ENCODE data around the gene PLXNC1.

Gene PLXNC1

DNA sequence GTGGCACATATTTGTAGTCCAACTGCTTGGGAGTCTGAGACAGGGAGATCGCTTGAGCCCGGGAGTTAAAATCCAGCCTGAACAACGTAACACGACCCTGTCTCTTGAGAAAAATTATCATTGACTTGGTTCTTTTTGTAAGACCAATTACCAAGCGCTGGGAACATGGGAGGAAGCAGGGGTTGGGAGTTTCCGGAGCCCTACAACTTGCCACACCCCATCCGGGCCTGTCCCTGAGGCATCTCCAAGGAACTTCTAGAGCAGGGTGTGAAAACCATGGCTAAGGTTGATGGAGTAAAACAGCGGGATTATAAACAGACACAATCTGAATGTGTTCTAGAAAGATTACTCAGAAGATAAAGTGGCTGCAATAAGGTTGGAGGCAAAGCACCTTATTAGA, 10.3 kb downstream of the PLXNC1 start:
- H3K4me3 ChIP-seq (ENCODE audit: low read depth, low read length) = no peak overlapping the region
- no peak overlapping the region for H3K9ac ChIP-seq (ENCODE audit: low read depth, low read length)
- no peaks in the 10 kb centered on the region; the same call in 1 of the 2 replicates for H3K4me1 ChIP-seq (ENCODE audit: control insufficient read depth, insufficient read depth, low read length)
- peaks cover 84% of the 10 kb centered on the region for H3K27me3 ChIP-seq (ENCODE audit: control insufficient read depth, insufficient read depth, low read length)
- H3K9me3 ChIP-seq (ENCODE audit: control insufficient read depth, insufficient read depth, low read length) = no peaks in the 10 kb centered on the region
- no peak overlapping the region for H3K27ac ChIP-seq (ENCODE audit: low read depth, low read length)
- no peaks in the 10 kb centered on the region for H3K36me3 ChIP-seq (ENCODE audit: control insufficient read depth, insufficient read depth, low read length)

DNA sequence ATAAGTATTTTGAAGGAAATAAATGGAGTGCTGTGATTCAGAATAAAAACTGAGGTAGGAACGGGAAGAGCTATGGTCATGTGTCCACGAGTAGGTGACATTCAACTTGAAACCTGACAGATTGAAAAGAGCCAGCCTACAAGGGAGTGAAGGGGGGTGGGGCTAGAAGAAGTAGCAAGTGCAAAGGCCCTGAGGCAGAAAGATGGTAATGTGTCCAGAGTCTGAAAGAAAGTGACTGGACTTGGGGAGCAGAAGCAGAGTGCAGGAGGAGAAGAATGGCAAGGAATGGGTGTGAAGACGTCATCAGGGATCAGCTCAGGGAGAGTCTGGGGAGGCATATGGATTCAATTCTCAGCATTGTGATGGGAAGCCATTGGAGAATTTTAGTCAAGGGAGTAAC, 13.7 kb downstream of the PLXNC1 start:
- no peaks in the 10 kb centered on the region for H3K9me3 ChIP-seq (ENCODE audit: control insufficient read depth, insufficient read depth, low read length)
- no peaks in the 10 kb centered on the region for H3K36me3 ChIP-seq (ENCODE audit: control insufficient read depth, insufficient read depth, low read length)
- H3K4me3 ChIP-seq (ENCODE audit: low read depth, low read length) = no peak overlapping the region
- no peak overlapping the region for H3K27ac ChIP-seq (ENCODE audit: low read depth, low read length)
- no peak overlapping the region for H3K9ac ChIP-seq (ENCODE audit: low read depth, low read length)
- H3K4me1 ChIP-seq (ENCODE audit: control insufficient read depth, insufficient read depth, low read length) = peaks cover 24% of the 10 kb centered on the region
- H3K27me3 ChIP-seq (ENCODE audit: control insufficient read depth, insufficient read depth, low read length) = peaks cover 85% of the 10 kb centered on the region

DNA sequence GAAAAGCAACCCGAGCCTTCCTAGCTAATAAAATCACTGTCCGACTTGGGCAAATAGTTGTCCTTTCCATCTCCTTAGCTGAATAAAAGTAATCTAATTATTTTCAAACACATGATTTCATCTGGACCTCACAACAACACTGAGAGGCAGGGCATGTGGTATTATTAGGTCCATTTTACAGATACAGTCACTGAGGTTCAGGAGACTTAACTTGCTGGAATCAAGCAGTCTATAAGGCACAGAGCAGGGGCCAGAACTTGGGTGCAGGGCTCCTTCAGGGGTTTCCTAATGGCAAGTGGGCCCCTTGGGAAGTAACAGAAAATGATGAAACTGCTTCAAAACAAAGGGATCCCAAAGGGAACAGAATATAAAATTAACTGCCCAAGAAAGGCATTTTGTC, 15.5 kb downstream of the PLXNC1 start:
- Histone ChIP-seq H3K4me1 (ENCODE audit: control insufficient read depth, insufficient read depth, low read length) (peaks cover 24% of the 10 kb centered on the region), H3K27ac (ENCODE audit: low read depth, low read length) (no peak overlapping the region), H3K9ac (ENCODE audit: low read depth, low read length) (no peak overlapping the region), H3K4me3 (ENCODE audit: low read depth, low read length) (no peak overlapping the region), H3K9me3 (ENCODE audit: control insufficient read depth, insufficient read depth, low read length) (no peaks in the 10 kb centered on the region), H3K27me3 (ENCODE audit: control insufficient read depth, insufficient read depth, low read length) (peaks cover 89% of the 10 kb centered on the region), H3K36me3 (ENCODE audit: control insufficient read depth, insufficient read depth, low read length) (no peaks in the 10 kb centered on the region)

DNA sequence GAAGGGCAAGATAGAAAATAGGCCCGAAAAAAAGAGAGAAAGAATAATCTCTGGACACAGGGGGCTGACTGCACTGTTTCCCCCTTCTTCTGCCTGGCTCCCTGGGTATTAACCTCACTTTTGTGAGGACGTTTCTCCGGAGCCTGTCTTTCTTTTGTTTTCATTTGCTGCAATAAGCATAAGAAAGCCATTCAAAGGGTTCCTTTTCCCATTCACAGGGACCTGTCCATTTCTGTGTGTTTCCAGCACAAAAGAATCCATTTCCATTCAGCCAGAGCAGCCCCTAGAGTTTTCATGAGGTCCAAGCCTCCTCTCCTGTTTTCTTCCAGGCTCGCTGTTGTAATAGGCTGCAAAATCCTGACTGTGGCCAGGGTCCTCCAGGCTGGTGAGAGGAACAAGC, 16.8 kb downstream of the PLXNC1 start:
- Histone ChIP-seq H3K4me1 (ENCODE audit: control insufficient read depth, insufficient read depth, low read length) (peaks cover 30% of the 10 kb centered on the region), H3K27me3 (ENCODE audit: control insufficient read depth, insufficient read depth, low read length) (peaks cover 90% of the 10 kb centered on the region), H3K9me3 (ENCODE audit: control insufficient read depth, insufficient read depth, low read length) (no peaks in the 10 kb centered on the region), H3K9ac (ENCODE audit: low read depth, low read length) (no peak overlapping the region), H3K4me3 (ENCODE audit: low read depth, low read length) (0 out of 2 replicates have a peak overlapping the region, but pooled peaks have one; percentile 11), H3K36me3 (ENCODE audit: control insufficient read depth, insufficient read depth, low read length) (no peaks in the 10 kb centered on the region), H3K27ac (ENCODE audit: low read depth, low read length) (peak overlapping the region; percentile 30)

DNA sequence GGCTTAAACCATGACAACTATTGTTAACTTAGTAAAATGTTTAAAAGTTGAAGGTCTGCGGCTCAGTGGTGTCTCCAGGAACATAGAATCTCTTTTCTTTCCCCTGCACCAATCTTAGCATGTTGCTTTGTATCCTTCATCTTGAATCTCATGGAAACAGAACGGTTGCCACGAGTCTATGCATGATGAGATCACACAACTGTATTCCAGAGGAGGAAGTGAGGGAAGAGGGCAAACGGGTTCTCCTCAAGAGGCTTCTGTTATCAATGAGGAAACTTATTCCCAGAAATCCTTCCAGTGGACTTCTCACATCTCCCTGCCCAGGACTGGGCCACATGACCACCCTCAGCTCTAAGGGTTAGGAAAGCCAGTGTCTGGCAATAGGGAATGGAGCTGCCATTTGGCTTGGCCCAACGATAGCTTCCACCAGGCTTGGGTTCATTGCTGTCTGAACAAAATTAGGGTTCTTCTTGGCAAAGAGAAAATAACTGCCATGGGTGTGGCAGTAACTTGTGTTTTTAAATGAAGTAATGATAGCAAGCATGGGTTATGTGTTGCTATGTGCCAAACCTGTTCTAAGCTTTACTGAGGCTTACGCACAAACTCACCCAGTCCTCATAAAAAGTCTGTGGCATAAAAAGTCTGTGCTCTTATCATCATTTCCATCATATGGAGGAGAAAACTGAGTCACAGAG, 17.4 kb downstream of the PLXNC1 start:
- Histone ChIP-seq H3K9me3 (ENCODE audit: control insufficient read depth, insufficient read depth, low read length) (no peaks in the 10 kb centered on the region), H3K4me1 (ENCODE audit: control insufficient read depth, insufficient read depth, low read length) (peaks cover 31% of the 10 kb centered on the region), H3K27ac (ENCODE audit: low read depth, low read length) (no peak overlapping the region), H3K9ac (ENCODE audit: low read depth, low read length) (no peak overlapping the region), H3K27me3 (ENCODE audit: control insufficient read depth, insufficient read depth, low read length) (peaks cover 93% of the 10 kb centered on the region), H3K4me3 (ENCODE audit: low read depth, low read length) (0 out of 2 replicates have a peak overlapping the region, but pooled peaks have one; percentile 11), H3K36me3 (ENCODE audit: control insufficient read depth, insufficient read depth, low read length) (no peaks in the 10 kb centered on the region)

DNA sequence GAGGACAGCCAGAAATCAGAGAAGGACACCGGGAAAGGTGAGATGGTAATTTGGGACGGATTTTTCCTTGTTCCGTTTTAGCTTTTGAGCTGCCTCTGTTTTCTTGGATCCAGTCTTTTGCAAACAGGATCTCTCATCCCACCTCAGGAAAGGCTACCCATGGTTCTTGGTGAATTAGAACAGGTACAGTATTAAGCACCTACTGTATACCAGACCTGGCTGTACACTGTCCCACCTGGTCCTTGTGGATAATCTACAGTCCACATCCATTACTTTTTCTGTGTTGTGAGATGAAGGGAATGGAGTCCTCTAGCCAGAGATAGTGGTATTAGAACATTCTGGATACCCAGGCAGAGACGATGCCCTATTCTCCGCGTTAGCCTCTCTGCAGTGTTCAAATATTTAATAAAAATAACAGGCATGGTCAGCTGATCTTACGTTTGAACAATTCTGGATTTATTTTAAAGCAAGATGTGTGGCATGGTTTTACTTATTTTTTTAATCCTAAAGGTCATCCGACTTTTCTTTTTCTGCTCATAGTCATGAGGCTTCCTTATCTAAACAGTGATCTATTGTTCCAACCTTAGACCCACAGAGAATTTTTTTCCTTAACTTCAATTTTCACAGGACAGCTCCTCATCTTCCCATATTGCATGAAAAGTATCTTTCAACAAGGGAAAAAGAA, 18.8 kb downstream of the PLXNC1 start:
- H3K27ac ChIP-seq (ENCODE audit: low read depth, low read length) = no peak overlapping the region
- no peak overlapping the region for H3K4me3 ChIP-seq (ENCODE audit: low read depth, low read length)
- no peak overlapping the region for H3K9ac ChIP-seq (ENCODE audit: low read depth, low read length)
- H3K4me1 ChIP-seq (ENCODE audit: control insufficient read depth, insufficient read depth, low read length) = peaks cover 36% of the 10 kb centered on the region
- H3K27me3 ChIP-seq (ENCODE audit: control insufficient read depth, insufficient read depth, low read length) = peaks cover 98% of the 10 kb centered on the region
- no peaks in the 10 kb centered on the region for H3K36me3 ChIP-seq (ENCODE audit: control insufficient read depth, insufficient read depth, low read length)
- H3K9me3 ChIP-seq (ENCODE audit: control insufficient read depth, insufficient read depth, low read length) = no peaks in the 10 kb centered on the region

DNA sequence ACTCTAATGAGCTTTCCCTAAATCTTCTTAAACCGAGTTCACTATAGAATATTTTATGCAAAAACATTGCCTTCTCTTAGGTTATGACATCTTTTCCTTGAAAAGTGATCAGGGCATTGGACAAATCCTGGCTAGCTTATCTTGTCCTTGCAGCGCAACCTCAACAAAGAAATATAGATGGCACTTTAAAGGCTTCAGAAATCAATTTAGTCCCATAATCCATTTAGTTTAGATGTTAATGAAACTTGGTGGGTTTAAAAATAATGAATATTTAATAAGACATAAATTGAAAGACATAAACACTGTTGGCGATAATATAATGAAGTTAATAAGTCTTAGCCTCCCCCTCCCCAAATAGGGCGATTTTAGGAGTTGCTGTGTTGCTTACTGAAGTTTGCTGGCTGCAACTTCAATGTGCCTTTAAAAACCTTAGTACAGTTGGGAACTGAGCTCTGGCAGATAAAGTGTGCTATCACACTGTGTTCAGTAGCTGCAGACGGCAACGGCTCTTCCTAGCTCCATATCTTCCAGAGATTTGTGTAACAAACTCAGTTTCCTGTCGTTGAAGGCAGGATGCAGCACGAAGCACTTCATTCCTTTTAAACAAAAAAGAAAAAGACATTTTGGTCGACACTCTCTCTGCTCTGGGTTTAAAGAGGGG, 19.5 kb downstream of the PLXNC1 start:
- peaks cover 98% of the 10 kb centered on the region for H3K27me3 ChIP-seq (ENCODE audit: control insufficient read depth, insufficient read depth, low read length)
- no peak overlapping the region for H3K9ac ChIP-seq (ENCODE audit: low read depth, low read length)
- H3K36me3 ChIP-seq (ENCODE audit: control insufficient read depth, insufficient read depth, low read length) = no peaks in the 10 kb centered on the region
- H3K9me3 ChIP-seq (ENCODE audit: control insufficient read depth, insufficient read depth, low read length) = no peaks in the 10 kb centered on the region
- no peak overlapping the region for H3K27ac ChIP-seq (ENCODE audit: low read depth, low read length)
- H3K4me1 ChIP-seq (ENCODE audit: control insufficient read depth, insufficient read depth, low read length) = peaks cover 36% of the 10 kb centered on the region
- no peak overlapping the region for H3K4me3 ChIP-seq (ENCODE audit: low read depth, low read length)

DNA sequence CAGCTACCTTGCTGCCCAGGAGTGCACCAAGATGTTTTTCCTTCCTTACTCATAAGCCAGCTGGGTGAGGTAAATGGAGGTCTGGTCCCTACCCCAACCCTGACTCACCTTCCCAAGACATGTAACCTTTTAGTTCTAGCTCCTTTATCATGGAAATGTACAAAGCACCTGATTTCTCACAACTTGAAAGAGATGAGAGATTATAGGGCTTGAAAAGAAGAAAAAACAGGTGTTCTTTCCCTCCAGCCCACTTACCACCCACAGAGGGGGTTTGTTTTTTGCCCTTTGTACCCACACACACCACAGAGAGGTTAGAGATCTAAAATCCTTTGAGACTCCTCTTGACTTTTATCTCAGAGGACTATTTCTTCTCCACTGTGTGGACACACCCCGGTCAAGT, 21.1 kb downstream of the PLXNC1 start:
- Histone ChIP-seq H3K4me3 (ENCODE audit: low read depth, low read length) (no peak overlapping the region), H3K9ac (ENCODE audit: low read depth, low read length) (no peak overlapping the region), H3K36me3 (ENCODE audit: control insufficient read depth, insufficient read depth, low read length) (no peaks in the 10 kb centered on the region), H3K4me1 (ENCODE audit: control insufficient read depth, insufficient read depth, low read length) (peaks cover 29% of the 10 kb centered on the region), H3K9me3 (ENCODE audit: control insufficient read depth, insufficient read depth, low read length) (no peaks in the 10 kb centered on the region), H3K27me3 (ENCODE audit: control insufficient read depth, insufficient read depth, low read length) (peaks cover 100% of the 10 kb centered on the region), H3K27ac (ENCODE audit: low read depth, low read length) (no peak overlapping the region)

DNA sequence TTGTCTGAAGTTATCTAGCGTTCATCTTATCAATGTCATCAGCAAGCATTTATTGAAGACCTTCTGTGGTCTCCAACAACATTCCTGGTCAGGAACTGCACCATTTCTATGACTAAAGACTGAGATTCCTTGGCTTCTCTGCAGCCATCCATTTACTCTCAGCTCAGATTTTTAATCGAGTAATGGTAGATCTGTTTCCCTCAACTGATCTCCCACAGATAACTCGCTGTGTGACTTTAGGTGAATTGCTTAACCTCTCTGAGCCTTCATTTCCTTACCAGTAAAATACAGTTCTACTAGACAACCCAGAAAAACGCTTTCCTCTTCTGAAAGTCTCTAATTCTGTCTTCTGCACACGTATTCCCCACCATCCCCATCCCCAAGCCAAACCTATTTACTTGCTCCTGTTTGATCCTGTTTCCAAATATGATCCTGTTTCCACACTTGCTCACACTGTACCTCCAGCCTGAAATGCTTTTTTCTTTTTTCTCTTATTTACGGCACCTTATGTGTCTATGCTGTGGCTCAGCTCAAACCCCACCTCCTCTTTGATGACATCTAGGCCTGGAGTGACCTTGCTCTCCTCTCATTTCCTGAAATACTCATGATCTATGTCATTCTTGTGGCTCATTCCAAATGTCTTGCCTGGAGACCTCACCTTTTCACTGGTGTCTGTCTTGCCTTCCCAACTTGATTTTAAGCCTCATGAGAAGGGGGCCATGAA, 21.8 kb downstream of the PLXNC1 start:
- no peaks in the 10 kb centered on the region for H3K36me3 ChIP-seq (ENCODE audit: control insufficient read depth, insufficient read depth, low read length)
- peaks cover 23% of the 10 kb centered on the region for H3K4me1 ChIP-seq (ENCODE audit: control insufficient read depth, insufficient read depth, low read length)
- no peak overlapping the region for H3K27ac ChIP-seq (ENCODE audit: low read depth, low read length)
- no peak overlapping the region for H3K4me3 ChIP-seq (ENCODE audit: low read depth, low read length)
- H3K27me3 ChIP-seq (ENCODE audit: control insufficient read depth, insufficient read depth, low read length) = peaks cover 100% of the 10 kb centered on the region
- no peak overlapping the region for H3K9ac ChIP-seq (ENCODE audit: low read depth, low read length)
- H3K9me3 ChIP-seq (ENCODE audit: control insufficient read depth, insufficient read depth, low read length) = no peaks in the 10 kb centered on the region

DNA sequence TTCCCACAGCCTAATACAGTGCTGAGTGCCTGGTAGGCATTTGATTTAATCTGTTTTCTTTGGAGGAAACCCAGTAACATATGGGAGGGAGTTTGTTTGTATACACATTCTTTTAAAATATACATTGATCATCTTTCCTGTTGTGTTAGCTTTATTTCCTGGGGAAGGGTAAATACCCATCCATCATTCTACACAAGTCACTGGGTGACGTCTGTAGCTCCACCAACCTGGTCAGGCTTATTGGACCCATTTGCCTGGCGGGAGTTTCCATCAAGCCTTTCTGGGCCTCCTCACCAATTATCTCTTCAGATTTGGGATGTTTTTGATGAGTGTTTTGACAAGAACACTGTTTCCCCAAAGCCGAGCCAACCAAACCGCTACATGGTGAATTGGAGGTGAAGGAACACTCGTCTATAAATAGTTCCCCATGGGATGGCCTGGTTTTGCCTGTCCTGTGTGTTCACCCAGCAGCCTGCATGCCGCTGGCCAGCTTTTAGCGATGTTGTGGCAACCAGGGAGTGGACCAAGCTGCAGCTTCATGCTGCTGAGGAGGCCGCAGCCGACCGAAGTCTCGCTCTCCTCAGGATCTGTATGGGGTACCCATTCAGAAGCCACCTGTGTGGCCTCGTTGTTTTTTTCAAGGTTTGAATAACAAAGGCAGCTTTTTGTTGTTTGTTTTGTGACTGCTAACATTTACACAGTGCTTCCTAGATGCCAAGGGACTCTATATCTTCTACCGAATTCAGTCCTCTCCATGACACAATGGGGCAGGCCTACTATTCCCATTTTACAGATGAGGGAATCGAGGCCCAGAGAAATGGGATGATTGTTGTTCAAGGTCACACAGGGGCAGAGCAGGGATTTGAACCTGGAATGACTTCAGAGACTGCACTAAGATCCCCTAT, 22.6 kb downstream of the PLXNC1 start:
- peaks cover 15% of the 10 kb centered on the region for H3K4me1 ChIP-seq (ENCODE audit: control insufficient read depth, insufficient read depth, low read length)
- H3K9me3 ChIP-seq (ENCODE audit: control insufficient read depth, insufficient read depth, low read length) = no peaks in the 10 kb centered on the region
- H3K36me3 ChIP-seq (ENCODE audit: control insufficient read depth, insufficient read depth, low read length) = no peaks in the 10 kb centered on the region
- H3K4me3 ChIP-seq (ENCODE audit: low read depth, low read length) = no peak overlapping the region
- no peak overlapping the region for H3K9ac ChIP-seq (ENCODE audit: low read depth, low read length)
- peaks cover 100% of the 10 kb centered on the region for H3K27me3 ChIP-seq (ENCODE audit: control insufficient read depth, insufficient read depth, low read length)
- no peak overlapping the region for H3K27ac ChIP-seq (ENCODE audit: low read depth, low read length)
